Body of pancreas (tissue), 4 donors: ENCODE data around the gene TMEM270. TPM values are rescaled to one million over a fixed set of nuclear protein-coding genes. Genes with fewer than 3 reads are reported as not detected.

Source experiments
- ATAC-seq: fragments of 150-250 bp; one replicate; pipeline ENCODE4 v1.9.1; 2016
- DNase-seq, 4 donors: peaks; one replicate each; pipeline ENCODE4 v3.0.0-alpha.2; 2019
- H3K27ac ChIP-seq, 4 donors: fragments of 200-600 bp; sonication (generic); 1 replicate in 3 of 4; 2 replicates in 1 of 4; pipeline versions ENCODE4 v1.5.1 to v1.6.1; 2016 to 2019; ENCODE audit warnings: mild to moderate bottlenecking in 1 of 4, mixed read lengths in 1 of 4, moderate library complexity in 1 of 4
- H3K27me3 ChIP-seq, 2 donors: fragments of 200-600 bp; sonication (generic); one replicate each; pipeline ENCODE4 v1.6.0; 2016; ENCODE audit warnings: mild to moderate bottlenecking in 1 of 2
- H3K36me3 ChIP-seq, 2 donors: fragments of 200-600 bp; sonication (generic); replicated peaks in 1 of 2; 2 replicates each; pipeline ENCODE4 v1.5.1; 2016; ENCODE audit warnings: low read depth in 2 of 2; ENCODE audit not compliant: insufficient read depth in 1 of 2
- H3K4me1 ChIP-seq: fragments of 200-600 bp; sonication (generic); one replicate; pipeline ENCODE4 v1.6.0; 2016
- H3K4me3 ChIP-seq, 2 donors: fragments of 200-600 bp; sonication (generic); 1 replicate in 1 of 2; 2 replicates in 1 of 2; pipeline ENCODE4 v1.5.1; 2016 to 2019
- H3K9me3 ChIP-seq, 3 donors: fragments of 200-600 bp; sonication (generic); 1 replicate in 2 of 3; 2 replicates in 1 of 3; pipeline ENCODE4 v1.5.1; 2016
- POLR2A ChIP-seq, 3 donors: fragments of 450-650 bp; IDR thresholded peaks; one replicate each; pipeline ENCODE4 v1.6.1; 2016; ENCODE audit warnings: antibody characterized with exemption in 3 of 3, mild to moderate bottlenecking in 2 of 3
- WGBS, 2 donors: methylation state at CpG; one replicate each; pipeline ENCODE4 v1.1.5; 2017; 5-methylcytosine and 5-hydroxymethylcytosine counted together
- intact Hi-C: fragments of 100-400 bp; cut with DNase I; formaldehyde crosslinking; loops from one replicate; pipeline ENCODE4 v1.15.1; 2023
- total RNA-seq, 2 donors: library from RNA; depleted of rRNA; stranded (reverse); fragments of >200 nt; gene quantifications; one replicate each; pipeline ENCODE4 v1.1.0, GENCODE V29; 2016
- TF ChIP-seq, protein P1 (sequence below), 7 experiments: fragments of 450-650 bp in 4 of 7; fragments of 200-600 bp in 3 of 7; sonication (generic) in 3 of 7; IDR thresholded peaks; one replicate each; pipeline ENCODE4 v1.5.1; 2016 to 2019; ENCODE audit warnings: antibody characterized with exemption in 7 of 7

The TMEM270 gene
- total RNA-seq, 2 donors from 2014 or later: not detected

DNA sequence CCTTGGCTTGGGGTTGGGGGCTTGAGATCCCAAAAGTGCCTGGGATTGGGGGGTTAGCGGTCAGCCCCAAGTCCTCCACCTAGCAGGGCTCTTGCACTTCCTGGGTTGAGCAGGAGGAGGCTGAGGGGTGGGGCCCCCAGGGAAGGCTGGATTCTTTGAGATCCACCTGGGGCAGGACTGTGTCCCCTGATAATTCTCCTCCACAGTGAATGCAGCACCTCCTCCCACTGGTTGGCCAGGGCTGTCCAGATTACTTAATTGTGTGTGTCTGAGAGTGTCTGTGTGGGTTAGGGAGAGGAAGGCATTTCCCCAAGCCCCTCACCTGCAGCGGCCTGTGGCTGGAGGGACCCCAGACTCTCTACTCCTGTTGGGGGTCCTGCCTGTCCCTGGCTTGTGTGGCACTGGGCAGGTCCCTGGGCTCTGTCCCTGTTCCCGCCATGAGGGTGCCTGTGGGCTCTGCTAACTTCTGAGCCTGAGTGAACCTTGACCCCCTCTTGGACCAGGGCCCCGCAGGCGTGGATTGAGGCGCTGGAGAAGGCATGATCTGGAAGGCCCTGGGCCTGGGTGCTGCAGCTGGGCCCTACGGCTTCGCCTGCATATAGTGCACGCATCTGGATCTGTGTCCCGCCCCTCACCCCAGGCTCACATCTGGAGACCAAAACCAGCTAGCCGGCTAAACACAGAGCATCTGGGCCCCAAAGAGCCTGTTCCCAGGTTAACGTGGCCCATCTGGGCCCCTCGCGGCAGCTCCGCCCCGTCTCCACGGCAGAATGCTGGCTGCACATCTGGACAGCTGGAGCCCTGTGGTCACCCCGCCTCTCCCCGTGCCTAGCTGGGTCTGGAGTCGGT, 10.4 kb downstream of the TMEM270 start:
- ATAC-seq (no peak), DNase-seq (no peak)
- intact Hi-C loops: loop anchor here (10.0 kb wide), 1 partner anchor 153 kb away; the partner anchor contains the start of gene ELN
- Histone ChIP-seq H3K4me3 (no peak overlapping the region), H3K36me3 (no peaks in the 10 kb centered on the region), H3K27me3 (no peaks in the 10 kb centered on the region), H3K9me3 (no peaks in the 10 kb centered on the region), H3K4me1 (peaks cover 8% of the 10 kb centered on the region), H3K27ac (no peak overlapping the region)
- TF ChIP-seq, protein P1, sequence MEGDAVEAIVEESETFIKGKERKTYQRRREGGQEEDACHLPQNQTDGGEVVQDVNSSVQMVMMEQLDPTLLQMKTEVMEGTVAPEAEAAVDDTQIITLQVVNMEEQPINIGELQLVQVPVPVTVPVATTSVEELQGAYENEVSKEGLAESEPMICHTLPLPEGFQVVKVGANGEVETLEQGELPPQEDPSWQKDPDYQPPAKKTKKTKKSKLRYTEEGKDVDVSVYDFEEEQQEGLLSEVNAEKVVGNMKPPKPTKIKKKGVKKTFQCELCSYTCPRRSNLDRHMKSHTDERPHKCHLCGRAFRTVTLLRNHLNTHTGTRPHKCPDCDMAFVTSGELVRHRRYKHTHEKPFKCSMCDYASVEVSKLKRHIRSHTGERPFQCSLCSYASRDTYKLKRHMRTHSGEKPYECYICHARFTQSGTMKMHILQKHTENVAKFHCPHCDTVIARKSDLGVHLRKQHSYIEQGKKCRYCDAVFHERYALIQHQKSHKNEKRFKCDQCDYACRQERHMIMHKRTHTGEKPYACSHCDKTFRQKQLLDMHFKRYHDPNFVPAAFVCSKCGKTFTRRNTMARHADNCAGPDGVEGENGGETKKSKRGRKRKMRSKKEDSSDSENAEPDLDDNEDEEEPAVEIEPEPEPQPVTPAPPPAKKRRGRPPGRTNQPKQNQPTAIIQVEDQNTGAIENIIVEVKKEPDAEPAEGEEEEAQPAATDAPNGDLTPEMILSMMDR (IDR thresholded peaks at IDR 0.05): no peak
- no peak for TF ChIP-seq POLR2A (IDR thresholded peaks at IDR 0.05)
- 83 to 93% methylated on average over 3 to 20 of the region's 20 CpGs for WGBS, 2 donors

DNA sequence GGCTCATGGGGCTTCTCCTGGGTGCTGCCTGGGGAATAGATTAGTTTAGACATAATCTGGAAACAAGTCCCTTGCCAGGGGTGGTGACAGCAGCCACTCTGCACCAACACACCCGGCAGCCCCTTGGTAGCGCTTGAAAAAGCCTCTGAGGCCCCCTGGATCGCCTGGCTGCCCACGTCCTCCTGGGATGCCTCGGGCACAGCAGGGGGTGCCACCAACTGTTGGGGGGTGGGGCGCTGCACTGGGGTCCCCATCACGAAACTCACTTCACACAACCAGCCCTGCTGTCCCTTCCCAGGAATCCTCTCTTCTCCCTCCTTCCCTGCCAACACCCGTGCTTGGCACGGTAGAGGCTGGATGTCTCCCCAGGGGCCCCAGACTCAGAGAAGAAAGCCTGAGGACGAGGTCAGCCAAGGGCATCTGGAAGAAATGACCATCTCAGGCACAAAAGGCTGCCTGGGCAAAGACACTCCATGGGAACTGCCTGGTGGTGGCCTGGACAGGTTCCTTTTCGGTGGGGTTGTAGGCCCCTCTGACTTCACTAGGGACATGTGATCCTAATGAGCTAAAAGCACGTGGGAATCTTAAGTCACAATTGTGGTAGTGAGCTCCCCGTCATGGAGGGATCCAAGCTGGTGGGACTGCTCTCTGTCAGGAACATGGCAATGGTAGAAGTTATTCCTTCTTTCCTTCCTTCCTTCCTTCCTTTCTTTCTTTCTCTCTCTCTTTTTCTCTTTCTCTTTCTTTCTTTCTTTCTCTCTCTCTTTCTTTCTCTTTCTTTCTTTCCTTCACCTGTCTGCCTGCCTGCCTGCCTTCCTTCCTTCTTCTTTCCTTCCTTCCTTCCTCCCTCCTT, 11.3 kb downstream of the TMEM270 start:
- Histone ChIP-seq H3K4me3 (no peak overlapping the region), H3K4me1 (peaks cover 8% of the 10 kb centered on the region), H3K36me3 (no peaks in the 10 kb centered on the region), H3K27ac (no peak overlapping the region), H3K9me3 (no peaks in the 10 kb centered on the region), H3K27me3 (no peaks in the 10 kb centered on the region)
- WGBS, 2 donors: 77 to 85% methylated on average over 3 to 13 of the region's 13 CpGs
- TF ChIP-seq, protein P1 (IDR thresholded peaks at IDR 0.05): no peak
- TF ChIP-seq POLR2A (IDR thresholded peaks at IDR 0.05): no peak
- ATAC-seq (no peak), DNase-seq (no peak)
- intact Hi-C loops: loop anchor here (10.0 kb wide), 1 partner anchor 153 kb away; the partner anchor contains the start of gene ELN

- H3K9me3 ChIP-seq: no peaks in the 10 kb centered on the region
- 89 to 93% methylated on average over 5 to 8 of the region's 8 CpGs for WGBS, 2 donors
- H3K27ac ChIP-seq: no peak overlapping the region
- TF ChIP-seq, protein P1 (IDR thresholded peaks at IDR 0.05): no peak
- no peak for TF ChIP-seq POLR2A (IDR thresholded peaks at IDR 0.05)
- H3K36me3 ChIP-seq: no peaks in the 10 kb centered on the region
- H3K27me3 ChIP-seq: no peaks in the 10 kb centered on the region
- H3K4me1 ChIP-seq: no peaks in the 10 kb centered on the region
- ATAC-seq (no peak), DNase-seq (no peak)
- H3K4me3 ChIP-seq: no peak overlapping the region
- intact Hi-C loops: loop anchor here (10.0 kb wide), 1 partner anchor 148 kb away; the partner anchor contains the start of gene ELN
These were observed 15.4 kb downstream of the TMEM270 start for GRCh38 chr7:73876361-73876760.

- ATAC-seq (no peak), DNase-seq (no peak)
- Histone ChIP-seq H3K27ac (no peak overlapping the region), H3K4me1 (no peaks in the 10 kb centered on the region), H3K4me3 (no peak overlapping the region), H3K9me3 (no peaks in the 10 kb centered on the region), H3K36me3 (no peaks in the 10 kb centered on the region), H3K27me3 (no peaks in the 10 kb centered on the region)
- 77 to 82% methylated on average over 7 to 12 of the region's 12 CpGs for WGBS, 2 donors
- intact Hi-C loops: loop anchor here (10.0 kb wide), 1 partner anchor 148 kb away; the partner anchor contains the start of gene ELN
- TF ChIP-seq, protein P1 (IDR thresholded peaks at IDR 0.05): no peak
- TF ChIP-seq POLR2A (IDR thresholded peaks at IDR 0.05): no peak
These were observed 16.0 kb downstream of the TMEM270 start for GRCh38 chr7:73876973-73877372.
